Panc1 (cell line): ENCODE measurements around the gene APOA1. TPM values are rescaled to one million over a fixed set of nuclear protein-coding genes. Genes with fewer than 3 reads are reported as not detected.

Experiments used
- ATAC-seq: fragments of 200-7000 bp; cut with Tn5 transposase; 2 replicates; pipeline ENCODE4 v1.9.1; 2020; ENCODE audit warnings: mild to moderate bottlenecking, moderate library complexity
- BruUV-seq: library from RNA; stranded (reverse); fragments of 400-500 nt; replicated peaks from 2 replicates; lab custom pipeline; 2021; lab: Mats Ljungman, UMichigan
- CTCF ChIA-PET: fragments of 300-600 bp; sonication (Branson Sonifier 250); formaldehyde crosslinking; loops from one replicate; lab custom pipeline; 2022; ENCODE audit warnings: antibody characterized with exemption; lab: Charles Lee
- POLR2A ChIA-PET: fragments of 300-600 bp; sonication (Branson Sonifier 250); formaldehyde crosslinking; loops from one replicate; lab custom pipeline; 2022; ENCODE audit warnings: antibody characterized with exemption; lab: Charles Lee
- DNase-seq: peaks from one replicate; pipeline ENCODE4 v3.0.0-alpha.2; 2010; ENCODE audit warnings: low read depth, low spot score
- H3K27ac ChIP-seq: 2 replicates; pipeline ENCODE4 v1.5.1; 2011; ENCODE audit warnings: mild to moderate bottlenecking, low read length, inconsistent platforms
- H3K27me3 ChIP-seq: fragments of 200-500 bp; sonication (Bioruptor generic); 2 replicates; pipeline ENCODE4 v1.6.0; 2014; ENCODE audit warnings: low read length, inconsistent platforms; ENCODE audit not compliant: control insufficient read depth, insufficient read depth
- H3K36me3 ChIP-seq: fragments of 200-500 bp; sonication (Bioruptor generic); 2 replicates; pipeline ENCODE4 v1.5.1; 2014; ENCODE audit warnings: inconsistent platforms, mild to moderate bottlenecking, low read length, moderate library complexity; ENCODE audit not compliant: control insufficient read depth, insufficient read depth
- H3K4me1 ChIP-seq: 2 replicates; pipeline ENCODE4 v1.5.1; 2011; ENCODE audit warnings: inconsistent platforms, mild to moderate bottlenecking, low read length, moderate library complexity; ENCODE audit not compliant: control insufficient read depth, insufficient read depth
- H3K4me3 ChIP-seq, 2 experiments: 2 replicates each; pipeline ENCODE4 v1.5.1; 2011 to 2012; ENCODE audit warnings: low read depth in 2 of 2, low read length in 2 of 2, mild to moderate bottlenecking in 2 of 2, inconsistent platforms in 1 of 2, moderate library complexity in 1 of 2
- H3K9me3 ChIP-seq: fragments of 200-500 bp; sonication (Bioruptor generic); 2 replicates; pipeline ENCODE4 v1.5.1; 2014; ENCODE audit warnings: low read depth, mild to moderate bottlenecking, inconsistent platforms, low read length, moderate library complexity; ENCODE audit not compliant: control insufficient read depth, insufficient read depth
- CTCF ChIP-seq: fragments of 450-650 bp; IDR thresholded peaks from 2 replicates; pipeline ENCODE4 v1.5.1; 2017; ENCODE audit warnings: mild to moderate bottlenecking
- POLR2AphosphoS5 ChIP-seq: IDR thresholded peaks from 2 replicates; pipeline ENCODE4 v1.6.1; 2012; ENCODE audit warnings: mild to moderate bottlenecking, low read depth, low read length, moderate library complexity
- REST ChIP-seq, 2 experiments: IDR thresholded peaks; 2 replicates each; pipeline ENCODE4 v1.6.1; 2011 to 2012; ENCODE audit warnings: low read depth in 2 of 2, control low read depth in 1 of 2, low read length in 1 of 2, mild to moderate bottlenecking in 1 of 2, moderate library complexity in 1 of 2; ENCODE audit not compliant: insufficient read depth in 1 of 2
- SIN3A ChIP-seq: IDR thresholded peaks from 2 replicates; pipeline ENCODE4 v1.6.1; 2012; ENCODE audit warnings: low read depth, mild to moderate bottlenecking, low read length, moderate library complexity, borderline replicate concordance; ENCODE audit not compliant: insufficient read depth
- TCF7L2 ChIP-seq: IDR thresholded peaks from 2 replicates; pipeline ENCODE4 v1.6.1; 2011; ENCODE audit warnings: mild to moderate bottlenecking, low read depth, low read length, inconsistent platforms
- in situ Hi-C: cut with HindIII; loops from 2 replicates; pipeline ENCODE4 v1.10.0; 2016; ENCODE audit warnings: low sequenced_read_pairs, low pct_unique_long_range_greater_than_20kb
- intact Hi-C: fragments of 100-400 bp; cut with micrococcal nuclease; formaldehyde crosslinking; loops from one replicate; pipeline ENCODE4 v1.10.0; 2022; ENCODE audit not compliant: unreplicated experiment
- total RNA-seq: library from RNA; stranded (reverse); gene quantifications from one replicate; pipeline ENCODE4 v1.2.1, GENCODE V29; 2021; ENCODE audit not compliant: unreplicated experiment

APOA1 gene
- total RNA-seq, 1 experiment from 2014 or later, result 1.7 TPM

GRCh38 chr11:116842117-116842516 lies 4.7 kb upstream of the APOA1 start:
- ChIA-PET POLR2A (no interaction called here), CTCF (interaction anchor here (0.7 kb wide), 1 partner anchor 29 kb away, joined by 6 read pairs; no protein-coding TSS in a partner anchor)
- DNase-seq (no peak), ATAC-seq (no peak)
- in situ Hi-C loops, result no loop called here
- TF ChIP-seq POLR2AphosphoS5, result no peak
- no peak for TF ChIP-seq SIN3A
- TF ChIP-seq TCF7L2, result no peak
- TF ChIP-seq CTCF, result no peak
- no peak for TF ChIP-seq REST (IDR thresholded peaks at IDR 0.05; ENCODE audit: insufficient read depth in 1 of 2, low read depth in 2 of 2, low read length in 1 of 2)
- H3K4me1 ChIP-seq, result no peaks in the 10 kb centered on the region
- H3K9me3 ChIP-seq, result no peaks in the 10 kb centered on the region
- no TSS peak for BruUV-seq
- no peaks in the 10 kb centered on the region for H3K27me3 ChIP-seq
- no peaks in the 10 kb centered on the region; the same call in 1 of the 2 replicates for H3K36me3 ChIP-seq
- H3K27ac ChIP-seq, result no peak overlapping the region
- H3K4me3 ChIP-seq, result no peak overlapping the region
- intact Hi-C loops, result no loop called here

GRCh38 chr11:116840746-116841296 lies 3.4 kb upstream of the APOA1 start:
- ChIA-PET POLR2A (interaction anchor here (0.8 kb wide), 1 partner anchor 16 kb away, joined by 4 read pairs; no protein-coding TSS in a partner anchor), CTCF (no interaction called here)
- intact Hi-C loops, result no loop called here
- Histone ChIP-seq H3K4me1 (peaks cover 4% of the 10 kb centered on the region; the same call in 1 of the 2 replicates), H3K9me3 (no peaks in the 10 kb centered on the region), H3K36me3 (no peaks in the 10 kb centered on the region; the same call in 1 of the 2 replicates), H3K27ac (no peak overlapping the region), H3K27me3 (no peaks in the 10 kb centered on the region), H3K4me3 (no peak overlapping the region)
- no peak for DNase-seq
- in situ Hi-C loops, result no loop called here
- TF ChIP-seq TCF7L2 (no peak), REST (IDR thresholded peaks at IDR 0.05; ENCODE audit: insufficient read depth in 1 of 2, low read depth in 2 of 2, low read length in 1 of 2) (no peak)
- ATAC-seq, result no peak
- no TSS peak for BruUV-seq
